SK-N-SH (cell line): ENCODE data around the gene EVA1A. TPM values are rescaled to one million over a fixed set of nuclear protein-coding genes. Genes with fewer than 3 reads are reported as not detected.

Experiments
- CTCF ChIA-PET: fragments of 300-600, 350-600 bp; formaldehyde crosslinking; extraction: SDS; loops from one replicate; lab custom pipeline; 2021; lab: Yijun Ruan, JAX
- POLR2A ChIA-PET: fragments of 350-600 bp; sonication (Branson Sonifier 250); formaldehyde crosslinking; extraction: SDS; loops from one replicate; lab custom pipeline; 2020; ENCODE audit warnings: antibody characterized with exemption, inconsistent platforms; lab: Yijun Ruan, JAX
- DNase-seq: peaks from one replicate; pipeline ENCODE4 v3.0.0; 2012
- H2AFZ ChIP-seq: fragments of 200-600 bp; sonication (generic); 2 replicates; pipeline ENCODE4 v1.8.1; 2016; ENCODE audit warnings: antibody characterized with exemption, mild to moderate bottlenecking, low read depth
- H3F3A ChIP-seq: fragments of 200-600 bp; sonication (generic); replicated peaks from 2 replicates; pipeline ENCODE3; 2016; ENCODE audit warnings: antibody characterized with exemption, mild to moderate bottlenecking; ENCODE audit not compliant: insufficient read depth
- H3K27ac ChIP-seq, 2 experiments: fragments of 200-500 bp in 1 of 2; fragments of 200-600 bp in 1 of 2; sonication (Bioruptor generic) in 1 of 2; sonication (generic), shearing (Covaris generic) in 1 of 2; 2 replicates each; pipeline versions ENCODE4 v1.5.1 to v1.6.1; 2014 to 2016; ENCODE audit warnings: low read depth in 2 of 2, inconsistent platforms in 1 of 2, low read length in 1 of 2, mild to moderate bottlenecking in 1 of 2, mixed read lengths in 1 of 2
- H3K27me3 ChIP-seq: fragments of 200-600 bp; sonication (generic), shearing (Covaris generic); 2 replicates; pipeline ENCODE4 v1.6.1; 2016; ENCODE audit warnings: mixed run types; ENCODE audit not compliant: insufficient read depth
- H3K36me3 ChIP-seq, 2 experiments: fragments of 200-500 bp in 1 of 2; fragments of 200-600 bp in 1 of 2; sonication (Bioruptor generic) in 1 of 2; sonication (generic) in 1 of 2; replicated peaks in 1 of 2; 2 replicates each; pipeline versions ENCODE3 to v1.5.1; 2014 to 2016; ENCODE audit warnings: low read length in 1 of 2, mild to moderate bottlenecking in 1 of 2; ENCODE audit not compliant: insufficient read depth in 2 of 2, control insufficient read depth in 1 of 2
- H3K4me1 ChIP-seq, 2 experiments: fragments of 200-500 bp in 1 of 2; fragments of 200-600 bp in 1 of 2; sonication (Bioruptor generic) in 1 of 2; sonication (generic), shearing (Covaris generic) in 1 of 2; 2 replicates each; pipeline versions ENCODE4 v1.5.1 to v1.6.1; 2014 to 2016; ENCODE audit warnings: low read depth in 1 of 2, low read length in 1 of 2, mixed run types in 1 of 2; ENCODE audit not compliant: insufficient read depth in 2 of 2, control insufficient read depth in 1 of 2
- H3K4me2 ChIP-seq: fragments of 200-600 bp; sonication (generic), shearing (Covaris generic); 2 replicates; pipeline ENCODE4 v1.6.1; 2017; ENCODE audit warnings: mixed run types
- H3K4me3 ChIP-seq, 2 experiments: fragments of 200-500 bp in 1 of 2; fragments of 200-600 bp in 1 of 2; sonication (Bioruptor generic) in 1 of 2; sonication (generic), shearing (Covaris generic) in 1 of 2; 2 replicates each; pipeline versions ENCODE4 v1.5.1 to v1.8.1; 2014 to 2016; ENCODE audit warnings: low read depth in 2 of 2, inconsistent platforms in 1 of 2, low read length in 1 of 2, mild to moderate bottlenecking in 1 of 2, mixed read lengths in 1 of 2, moderate library complexity in 1 of 2
- H3K79me2 ChIP-seq: fragments of 200-600 bp; sonication (generic); 2 replicates; pipeline ENCODE4 v1.8.1; 2017; ENCODE audit warnings: mild to moderate bottlenecking; ENCODE audit not compliant: insufficient read depth
- H3K9ac ChIP-seq: fragments of 200-600 bp; sonication (generic); 2 replicates; pipeline ENCODE4 v1.6.1; 2017; ENCODE audit warnings: mixed run types
- H3K9me2 ChIP-seq: fragments of 200-600 bp; sonication (generic); 2 replicates; pipeline ENCODE4 v1.6.1; 2017; ENCODE audit warnings: mixed run types
- H3K9me3 ChIP-seq: fragments of 200-600 bp; sonication (generic); 2 replicates; pipeline ENCODE4 v1.6.1; 2017; ENCODE audit warnings: mixed run types, mild to moderate bottlenecking, moderate library complexity
- H4K20me1 ChIP-seq: fragments of 200-600 bp; sonication (generic); 2 replicates; pipeline ENCODE4 v1.6.1; 2017; ENCODE audit warnings: mild to moderate bottlenecking, mixed run types; ENCODE audit not compliant: insufficient read depth
- EZH2phosphoT487 ChIP-seq: fragments of 200-600 bp; sonication (generic); IDR thresholded peaks from 2 replicates; pipeline ENCODE4 v1.6.1; 2017; ENCODE audit warnings: low read depth, mixed run types, mild to moderate bottlenecking, antibody characterized with exemption, moderate library complexity, borderline replicate concordance
- FOSL2 ChIP-seq: IDR thresholded peaks from 2 replicates; pipeline ENCODE4 v1.4.0; 2012; ENCODE audit warnings: low read depth, mild to moderate bottlenecking, moderate library complexity, borderline replicate concordance
- FOXM1 ChIP-seq: IDR thresholded peaks from 2 replicates; pipeline ENCODE4 v1.4.0; 2012; ENCODE audit warnings: low read depth, mild to moderate bottlenecking
- GABPA ChIP-seq: IDR thresholded peaks from 2 replicates; pipeline ENCODE4 v1.4.0; 2012; ENCODE audit warnings: low read depth, mild to moderate bottlenecking
- GATA2 ChIP-seq: sonication (generic); formaldehyde crosslinking; IDR thresholded peaks from 2 replicates; pipeline ENCODE4 v1.5.0; 2020; ENCODE audit warnings: mild to moderate bottlenecking, missing genetic modification reagents
- IRF3 ChIP-seq: fragments of 150-350 bp; IDR thresholded peaks from 2 replicates; pipeline ENCODE4 v1.6.1; 2016; ENCODE audit warnings: mild to moderate bottlenecking, low read depth, low read length
- MAX ChIP-seq: IDR thresholded peaks from 2 replicates; pipeline ENCODE4 v1.4.0; 2012; ENCODE audit warnings: low read depth
- MEF2A ChIP-seq: IDR thresholded peaks from 2 replicates; pipeline ENCODE4 v1.4.0; 2012; ENCODE audit warnings: low read depth, borderline replicate concordance
- MXI1 ChIP-seq: IDR thresholded peaks from 2 replicates; pipeline ENCODE4 v1.6.1; 2012; ENCODE audit warnings: mild to moderate bottlenecking, low read depth, low read length, improper control_type of control experiment
- PBX3 ChIP-seq: IDR thresholded peaks from 2 replicates; pipeline ENCODE4; 2012
- REST ChIP-seq: IDR thresholded peaks from 2 replicates; pipeline ENCODE4 v1.6.1; 2012; ENCODE audit warnings: mild to moderate bottlenecking, low read depth, low read length, moderate library complexity
- SIN3A ChIP-seq: IDR thresholded peaks from 2 replicates; pipeline ENCODE4 v1.6.1; 2012; ENCODE audit warnings: low read depth, mild to moderate bottlenecking, low read length, moderate library complexity, borderline replicate concordance
- TCF12 ChIP-seq: IDR thresholded peaks from 2 replicates; pipeline ENCODE4 v1.4.0; 2012
- USF1 ChIP-seq: IDR thresholded peaks from 2 replicates; pipeline ENCODE4 v1.4.0; 2012; ENCODE audit warnings: low read depth, borderline replicate concordance
- USF2 ChIP-seq: fragments of 150-350 bp; IDR thresholded peaks from 2 replicates; pipeline ENCODE4 v1.6.1; 2017; ENCODE audit warnings: antibody characterized with exemption, low read length, low read depth, borderline replicate concordance
- YY1 ChIP-seq: IDR thresholded peaks from 2 replicates; pipeline ENCODE4 v1.4.0; 2012; ENCODE audit warnings: low read depth, mild to moderate bottlenecking
- WGBS: methylation state at CpG from one replicate; pipeline ENCODE4 v1.1.6; 2017; ENCODE audit warnings: low lambda C conversion rate; 5-methylcytosine and 5-hydroxymethylcytosine counted together
- polyA plus RNA-seq, 3 experiments: library from polyadenylated mRNA; depleted of rRNA; stranded (reverse); fragments of >200 nt; gene quantifications; 2 replicates each; pipeline ENCODE4 v1.2.3, GENCODE V29; 2012

The EVA1A gene
- polyA plus RNA-seq, 1 of the 3 experiments (the other 2 are of a cell fraction): 93.0 TPM

GRCh38 chr2:75564026-75564688, 3.4 kb upstream of the EVA1A start:
- POLR2A ChIA-PET: no interaction called here
- no peak overlapping the region for H2AFZ ChIP-seq
- WGBS: 90% methylated on average over 7 of the region's 9 CpGs
- TF ChIP-seq MEF2A (no peak), SIN3A (no peak), USF2 (no peak), REST (no peak), EZH2phosphoT487 (no peak), MAX (no peak), FOXM1 (no peak), MXI1 (no peak), TCF12 (no peak), GATA2 (no peak), PBX3 (no peak), FOSL2 (no peak), GABPA (no peak), IRF3 (no peak), USF1 (no peak), YY1 (no peak)
- no peak overlapping the region for H3K9ac ChIP-seq
- no peaks in the 10 kb centered on the region for H3K36me3 ChIP-seq
- H3K9me3 ChIP-seq: no peaks in the 10 kb centered on the region
- peaks cover 10 to 37% of the 10 kb centered on the region in 2 experiments for H3K4me1 ChIP-seq
- H3K4me3 ChIP-seq: no peak overlapping the region
- H4K20me1 ChIP-seq: peaks cover 2% of the 10 kb centered on the region; the same call in 1 of the 2 replicates
- H3K4me2 ChIP-seq: no peak overlapping the region
- H3K27ac ChIP-seq: peak overlapping the region; percentile 87 to 89; a peak in 3 of 4 replicates
- peaks cover 38% of the 10 kb centered on the region for H3F3A ChIP-seq
- CTCF ChIA-PET: interaction anchor here (1.1 to 2.4 kb wide), 5 partner anchors 25 to 100 kb away, joined by 3 to 12 read pairs (median 4); no protein-coding TSS in a partner anchor
- H3K9me2 ChIP-seq: no peaks in the 10 kb centered on the region
- no peaks in the 10 kb centered on the region for H3K27me3 ChIP-seq
- H3K79me2 ChIP-seq: peaks cover 58% of the 10 kb centered on the region
- no peak for DNase-seq
